GM18873 (cell line): Measurements from ENCODE around the gene TMEM50B.
"Not testable (repeated sequence)": the region's sequence is repeated elsewhere in the genome, so short reads cannot be mapped to it uniquely, and the experiment has no call there.

Experiments
- ATAC-seq: cut with Tn5 transposase; IDR thresholded peaks from one replicate; pipeline ENCODE4 v1.9.1; 2021; ENCODE audit warnings: mild to moderate bottlenecking, moderate library complexity, moderate number of reproducible peaks; ENCODE audit not compliant: unreplicated experiment, low FRiP score

TMEM50B gene

GRCh38 chr21:33478935-33479678, 667 bp downstream of the TMEM50B start:
- ATAC-seq = peak; percentile 22

GRCh38 chr21:33478182-33478581, 1.6 kb downstream of the TMEM50B start:
- ATAC-seq = no peak

DNA sequence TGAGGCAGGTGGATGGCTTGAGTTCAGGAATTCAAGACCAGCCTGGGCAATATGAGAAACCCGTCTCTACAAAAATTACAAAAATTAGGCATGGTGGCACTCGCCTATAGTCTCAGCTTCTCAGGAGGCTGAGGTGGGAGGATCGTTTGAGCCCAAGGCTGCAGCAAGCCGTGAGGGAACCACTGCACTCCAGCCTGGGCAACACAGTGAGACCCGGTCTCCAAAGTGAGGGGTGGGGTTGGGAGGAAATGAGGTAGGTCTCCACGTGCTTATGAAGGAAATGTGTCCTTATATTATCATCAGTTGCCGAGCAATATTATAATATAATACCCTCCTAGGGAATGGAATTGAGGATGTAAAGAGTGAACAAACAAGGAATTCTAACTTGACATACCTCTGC, 2.7 kb downstream of the TMEM50B start:
- ATAC-seq = no peak

DNA sequence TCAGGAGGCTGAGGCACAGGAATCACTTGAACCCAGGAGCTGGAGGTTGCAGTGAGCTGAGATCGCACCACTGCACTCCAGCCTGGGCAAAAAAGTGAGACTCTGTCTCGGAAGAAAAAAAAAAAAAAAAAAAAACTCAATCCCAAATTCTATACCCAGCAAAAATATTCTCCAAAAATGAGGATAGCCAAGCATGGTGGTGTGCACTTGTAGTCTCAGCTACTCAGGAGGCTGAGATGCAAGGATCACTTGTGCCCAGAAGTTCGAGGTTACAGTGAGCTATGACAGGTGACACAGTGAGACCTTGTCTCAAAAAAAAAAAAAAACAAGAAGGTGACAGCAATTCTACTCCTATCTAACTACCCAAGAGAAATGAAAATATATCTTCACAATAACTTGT, 6.4 kb downstream of the TMEM50B start:
- no peak for ATAC-seq

GRCh38 chr21:33470701-33471100, 9.1 kb downstream of the TMEM50B start:
- ATAC-seq = no peak

GRCh38 chr21:33469183-33469582, 10.6 kb downstream of the TMEM50B start:
- not testable (repeated sequence) for ATAC-seq

DNA sequence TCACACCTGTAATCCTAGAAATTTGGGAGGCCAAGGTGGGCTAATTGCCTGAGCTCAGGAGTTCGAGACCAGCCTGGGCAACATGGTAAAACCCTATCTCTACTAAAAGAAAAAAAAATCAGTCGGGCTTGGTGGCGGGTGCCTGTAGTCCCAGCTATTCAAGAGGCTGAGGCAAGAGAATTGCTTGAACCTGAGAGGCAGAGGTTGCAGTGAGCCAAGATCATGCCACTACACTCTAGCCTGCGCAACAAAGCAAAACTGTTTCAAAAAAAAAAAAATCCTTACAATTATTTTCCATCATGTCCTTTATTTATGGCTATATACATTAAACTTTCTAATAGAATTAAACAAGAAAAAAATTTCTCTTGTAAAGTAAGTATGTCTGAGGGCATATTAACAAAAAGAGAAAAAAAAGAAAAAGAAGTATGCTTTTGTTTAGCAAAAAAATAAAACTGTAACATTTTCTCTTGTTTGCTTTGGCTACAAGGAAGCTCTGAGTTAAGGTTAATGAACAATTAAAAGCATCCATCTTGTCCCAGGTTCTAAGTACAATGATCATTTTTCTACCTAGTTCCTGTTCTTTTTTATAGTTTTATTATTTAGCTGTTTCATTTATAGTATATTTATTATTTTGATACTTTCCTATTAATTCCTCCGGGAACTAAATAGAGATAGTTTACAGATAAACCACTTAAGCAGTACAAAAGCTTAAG, 18.1 kb downstream of the TMEM50B start:
- no peak for ATAC-seq

DNA sequence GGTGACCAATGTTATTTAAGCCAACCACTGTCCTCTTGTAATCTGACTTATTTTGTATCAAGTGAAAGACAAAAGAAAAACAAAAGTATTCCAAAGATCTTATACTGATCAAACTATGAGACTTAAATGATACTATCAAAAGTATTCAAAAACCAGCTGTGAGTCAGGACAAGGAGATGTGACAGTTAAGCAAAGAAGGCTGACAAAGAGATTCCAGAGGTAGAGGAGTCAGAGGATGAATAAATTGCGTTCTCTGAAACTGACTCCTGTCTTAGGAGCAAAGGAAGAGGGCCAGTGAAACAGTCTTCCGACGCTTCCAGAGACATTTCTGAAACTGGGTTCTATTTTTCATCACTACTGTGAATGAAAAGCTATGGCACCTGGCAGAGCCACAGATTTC, 20.9 kb downstream of the TMEM50B start:
- no peak for ATAC-seq

DNA sequence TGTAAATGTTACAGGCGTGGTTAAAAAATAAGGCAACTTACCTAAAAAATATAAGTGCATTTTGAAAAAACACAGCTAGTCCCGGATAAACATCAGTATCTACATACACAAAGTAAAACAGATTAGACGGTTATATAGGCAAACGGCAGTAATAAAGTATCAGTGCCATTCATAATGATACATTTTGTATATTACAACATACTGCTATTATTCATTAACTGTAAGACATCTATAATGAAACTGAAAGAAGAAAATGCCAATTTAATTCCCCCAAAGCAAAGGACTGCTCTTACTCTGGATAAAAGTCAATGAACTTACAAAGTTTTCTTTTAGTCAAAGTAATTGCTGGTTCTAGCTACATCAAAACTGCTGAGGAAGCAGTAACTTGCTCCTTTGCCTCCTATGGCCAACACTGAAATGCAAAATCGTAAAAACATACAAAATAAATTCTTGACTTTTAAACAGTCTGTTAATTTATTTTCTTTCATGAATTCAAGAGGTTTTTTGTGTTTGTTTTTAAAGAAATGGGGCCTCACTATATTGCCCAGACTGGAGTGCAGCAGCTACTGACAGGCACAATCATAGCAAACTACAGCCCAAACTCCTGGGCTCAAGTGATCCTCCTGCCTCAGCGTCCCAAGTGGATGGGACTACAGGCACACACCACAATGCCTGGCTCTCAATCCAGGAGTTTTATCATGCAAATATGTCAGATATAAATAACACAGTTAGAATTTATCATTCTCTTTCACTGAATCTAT, 23.9 kb downstream of the TMEM50B start:
- ATAC-seq = no peak

DNA sequence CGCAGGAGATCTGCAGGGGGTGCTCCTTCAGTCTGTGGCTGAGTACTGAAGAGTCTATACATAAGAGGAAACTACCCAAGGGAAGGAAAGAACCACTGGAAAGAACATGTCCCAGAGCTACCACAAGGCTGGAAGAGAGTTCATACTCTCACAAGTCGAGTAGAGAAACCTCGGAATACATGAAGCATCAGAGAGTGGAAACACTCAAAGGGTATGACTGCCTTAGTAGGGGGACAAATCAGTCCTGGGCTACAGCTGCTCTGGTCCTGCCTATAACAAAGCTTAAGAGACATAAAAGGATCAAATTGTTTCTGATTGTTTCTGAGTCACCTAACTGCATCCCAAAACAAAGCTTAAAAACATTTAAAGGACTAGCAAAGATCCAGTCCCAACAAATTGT, 27.4 kb downstream of the TMEM50B start:
- no peak for ATAC-seq

GRCh38 chr21:33451634-33452071, 28.1 kb downstream of the TMEM50B start:
- no peak for ATAC-seq

DNA sequence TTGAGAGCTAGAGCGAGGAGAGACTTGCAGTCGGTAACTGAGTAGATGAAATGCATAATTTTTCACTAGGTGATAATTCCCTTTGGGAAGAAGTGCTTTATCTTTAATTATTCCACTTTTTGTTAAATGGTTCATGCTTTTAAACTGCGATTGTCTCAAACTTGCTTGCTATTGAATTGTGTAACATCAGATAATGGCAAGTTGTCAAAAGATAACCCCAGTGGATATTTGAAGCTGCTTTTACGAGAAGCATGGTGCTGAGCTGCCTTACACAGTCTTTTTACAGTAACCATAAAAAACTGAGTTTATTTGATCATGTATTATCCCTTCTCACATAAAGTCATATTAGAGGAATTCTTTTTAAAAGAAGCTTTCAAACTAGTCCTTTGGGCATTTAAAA, 30.2 kb downstream of the TMEM50B start:
- no peak for ATAC-seq

GRCh38 chr21:33446620-33447019, 33.2 kb downstream of the TMEM50B start:
- not testable (repeated sequence) for ATAC-seq

DNA sequence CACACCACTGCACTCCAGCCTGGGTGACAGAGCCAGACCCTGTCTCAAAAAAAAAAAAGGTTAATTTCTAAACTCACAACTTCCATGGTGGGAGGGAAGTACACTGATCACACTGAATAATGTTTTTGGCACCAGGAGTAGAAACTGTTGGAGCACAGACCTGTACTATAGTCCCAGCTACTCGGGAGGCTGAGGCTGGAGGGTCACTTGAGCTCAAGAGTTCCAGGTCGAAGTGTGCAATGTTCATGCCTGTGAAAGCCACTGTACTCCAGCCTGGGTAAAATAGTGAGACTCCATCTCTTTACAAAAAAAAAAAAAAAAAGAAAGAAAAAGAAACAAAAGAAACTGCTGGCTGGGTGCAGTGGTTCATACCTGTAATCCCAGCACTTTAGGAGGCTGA, 35.3 kb downstream of the TMEM50B start:
- no peak for ATAC-seq

DNA sequence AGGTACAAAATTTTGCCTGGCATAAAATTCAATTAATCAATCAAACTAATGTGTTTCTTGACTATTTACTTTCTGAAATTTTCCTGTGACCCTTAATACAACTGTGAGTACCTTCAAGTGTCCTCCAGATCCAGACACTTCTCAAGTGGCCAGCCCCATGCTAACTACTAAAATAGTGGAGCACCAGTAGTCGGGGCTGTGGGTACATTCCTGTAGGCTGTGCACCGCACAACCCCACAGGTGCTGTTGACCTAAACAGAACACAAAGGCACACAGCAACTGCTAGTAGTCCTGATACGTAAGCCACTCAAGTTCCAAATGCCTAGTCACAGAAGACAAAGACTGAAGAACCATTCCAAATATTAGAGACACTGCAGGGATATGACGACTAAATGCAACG, 36.6 kb downstream of the TMEM50B start:
- no peak for ATAC-seq

DNA sequence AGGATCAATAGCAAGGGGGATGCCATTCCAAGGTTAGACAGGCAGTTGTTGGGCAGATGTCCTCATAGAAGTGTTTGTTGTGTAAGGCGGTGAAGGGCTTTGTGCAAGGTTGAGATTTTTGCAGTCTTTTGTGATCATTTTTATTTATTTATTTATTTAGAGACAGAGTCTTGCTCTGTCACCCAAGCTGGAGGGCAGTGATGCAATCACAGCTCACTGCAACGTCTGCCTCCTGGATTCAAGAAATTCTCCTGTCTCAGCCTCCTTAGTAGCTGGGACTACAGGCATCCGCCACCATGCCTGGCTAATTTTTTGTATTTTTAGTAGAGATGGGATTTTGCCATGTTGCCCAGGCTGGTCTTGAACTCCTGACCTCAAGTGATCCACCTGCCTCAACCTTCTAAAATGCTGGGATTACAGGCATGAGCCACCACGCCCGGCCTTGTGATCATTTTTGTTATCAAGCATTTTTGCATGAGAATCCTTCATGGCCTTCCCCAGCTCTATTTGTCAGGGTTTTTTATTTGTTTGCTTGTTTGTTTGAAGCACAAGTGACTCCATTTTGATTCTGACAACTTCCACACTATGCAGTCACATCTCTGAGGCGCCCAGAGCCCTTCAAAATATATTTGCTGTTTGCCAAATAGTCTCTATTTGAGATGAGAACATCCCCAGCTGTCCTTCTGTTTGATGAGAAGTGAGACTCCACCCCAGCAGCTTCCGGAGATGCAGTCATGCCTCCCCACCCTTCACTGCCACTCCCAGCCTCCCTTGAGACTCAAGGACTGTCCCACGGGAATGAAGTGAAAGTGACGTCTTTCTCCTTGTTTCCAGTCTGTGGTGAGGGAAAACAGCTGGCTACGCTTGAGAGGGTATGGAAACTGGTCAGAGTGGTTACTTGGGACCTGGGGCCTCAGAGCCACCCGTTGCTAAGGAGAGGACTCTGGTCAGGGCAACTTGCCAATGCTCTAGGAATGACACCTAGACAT, 38.0 kb downstream of the TMEM50B start:
- peak; percentile 54 for ATAC-seq

GRCh38 chr21:33437140-33437539, 42.6 kb downstream of the TMEM50B start:
- ATAC-seq = no peak

GRCh38 chr21:33434770-33435360, 44.9 kb downstream of the TMEM50B start:
- peak; percentile 90 for ATAC-seq

DNA sequence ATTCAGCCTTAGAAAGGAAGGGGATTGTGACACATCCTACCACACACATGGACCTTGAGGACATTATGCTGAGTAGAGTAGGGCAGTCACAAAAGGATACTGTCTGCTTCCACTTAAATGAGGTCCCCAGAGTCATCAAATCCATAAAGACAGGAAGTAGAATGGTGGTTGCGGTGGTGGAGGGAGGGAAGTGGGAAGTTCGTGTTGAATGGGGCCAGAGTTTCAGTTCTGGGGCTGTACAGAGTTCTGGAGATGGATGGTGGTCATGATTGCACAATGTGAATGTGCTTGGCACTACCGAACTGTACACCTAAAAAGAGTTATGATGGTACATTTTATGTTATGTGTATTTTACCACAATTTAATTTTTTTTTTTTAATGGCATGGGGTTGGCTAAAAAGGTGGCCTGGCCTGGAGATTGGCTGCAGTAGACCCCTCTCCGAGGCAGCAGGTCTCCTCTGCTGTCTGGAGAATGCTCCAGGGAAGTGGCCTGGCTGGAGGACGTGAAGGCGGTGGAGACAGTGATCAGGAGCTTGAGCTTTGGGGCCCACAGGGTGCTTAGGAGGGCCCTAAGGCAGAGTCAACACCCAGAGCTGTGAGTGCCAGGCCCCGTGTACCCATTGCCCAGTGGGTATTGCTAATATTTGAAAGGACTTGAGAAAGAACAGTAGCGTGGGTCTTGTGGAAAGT, 46.2 kb downstream of the TMEM50B start:
- no peak for ATAC-seq
